ENCODE data around the gene HMGB4.

Gene HMGB4

DNA sequence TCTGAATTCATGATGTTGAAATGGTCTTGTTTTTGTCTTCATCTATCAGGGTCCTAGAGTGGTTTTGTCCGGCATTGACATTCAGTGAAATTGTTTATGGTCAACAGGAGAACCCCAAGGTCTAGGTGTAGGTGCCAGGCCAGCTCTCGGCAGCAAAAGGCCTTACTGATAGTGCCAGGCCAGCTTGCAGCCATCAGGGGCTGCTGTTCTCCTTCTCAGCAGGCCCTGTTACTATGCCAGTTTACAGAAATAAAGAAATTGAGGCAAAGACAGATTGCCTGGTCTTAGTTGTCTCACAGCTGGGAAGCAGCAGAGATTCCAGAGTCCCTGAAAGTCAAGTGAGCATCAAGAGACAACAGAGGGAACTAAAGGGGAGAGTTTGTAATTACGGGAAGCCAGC lies 12.0 kb downstream of the HMGB4 start:
- Histone ChIP-seq H3K27ac (replicated peaks) (no peak overlapping the region), H3K4me3 (replicated peaks; ENCODE audit: insufficient read depth, low read length) (no peak overlapping the region), H3K27me3 (ENCODE audit: insufficient read depth, poor library complexity, severe bottlenecking) (no peaks in the 10 kb centered on the region)
- no peak for DNase-seq (ENCODE audit: low read depth in 1 of 2, low spot score in 1 of 2)
- TF ChIP-seq, protein P1, sequence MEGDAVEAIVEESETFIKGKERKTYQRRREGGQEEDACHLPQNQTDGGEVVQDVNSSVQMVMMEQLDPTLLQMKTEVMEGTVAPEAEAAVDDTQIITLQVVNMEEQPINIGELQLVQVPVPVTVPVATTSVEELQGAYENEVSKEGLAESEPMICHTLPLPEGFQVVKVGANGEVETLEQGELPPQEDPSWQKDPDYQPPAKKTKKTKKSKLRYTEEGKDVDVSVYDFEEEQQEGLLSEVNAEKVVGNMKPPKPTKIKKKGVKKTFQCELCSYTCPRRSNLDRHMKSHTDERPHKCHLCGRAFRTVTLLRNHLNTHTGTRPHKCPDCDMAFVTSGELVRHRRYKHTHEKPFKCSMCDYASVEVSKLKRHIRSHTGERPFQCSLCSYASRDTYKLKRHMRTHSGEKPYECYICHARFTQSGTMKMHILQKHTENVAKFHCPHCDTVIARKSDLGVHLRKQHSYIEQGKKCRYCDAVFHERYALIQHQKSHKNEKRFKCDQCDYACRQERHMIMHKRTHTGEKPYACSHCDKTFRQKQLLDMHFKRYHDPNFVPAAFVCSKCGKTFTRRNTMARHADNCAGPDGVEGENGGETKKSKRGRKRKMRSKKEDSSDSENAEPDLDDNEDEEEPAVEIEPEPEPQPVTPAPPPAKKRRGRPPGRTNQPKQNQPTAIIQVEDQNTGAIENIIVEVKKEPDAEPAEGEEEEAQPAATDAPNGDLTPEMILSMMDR (IDR thresholded peaks at IDR 0.05; ENCODE audit: insufficient read depth, low read length): no peak
- TF ChIP-seq, protein P2, sequence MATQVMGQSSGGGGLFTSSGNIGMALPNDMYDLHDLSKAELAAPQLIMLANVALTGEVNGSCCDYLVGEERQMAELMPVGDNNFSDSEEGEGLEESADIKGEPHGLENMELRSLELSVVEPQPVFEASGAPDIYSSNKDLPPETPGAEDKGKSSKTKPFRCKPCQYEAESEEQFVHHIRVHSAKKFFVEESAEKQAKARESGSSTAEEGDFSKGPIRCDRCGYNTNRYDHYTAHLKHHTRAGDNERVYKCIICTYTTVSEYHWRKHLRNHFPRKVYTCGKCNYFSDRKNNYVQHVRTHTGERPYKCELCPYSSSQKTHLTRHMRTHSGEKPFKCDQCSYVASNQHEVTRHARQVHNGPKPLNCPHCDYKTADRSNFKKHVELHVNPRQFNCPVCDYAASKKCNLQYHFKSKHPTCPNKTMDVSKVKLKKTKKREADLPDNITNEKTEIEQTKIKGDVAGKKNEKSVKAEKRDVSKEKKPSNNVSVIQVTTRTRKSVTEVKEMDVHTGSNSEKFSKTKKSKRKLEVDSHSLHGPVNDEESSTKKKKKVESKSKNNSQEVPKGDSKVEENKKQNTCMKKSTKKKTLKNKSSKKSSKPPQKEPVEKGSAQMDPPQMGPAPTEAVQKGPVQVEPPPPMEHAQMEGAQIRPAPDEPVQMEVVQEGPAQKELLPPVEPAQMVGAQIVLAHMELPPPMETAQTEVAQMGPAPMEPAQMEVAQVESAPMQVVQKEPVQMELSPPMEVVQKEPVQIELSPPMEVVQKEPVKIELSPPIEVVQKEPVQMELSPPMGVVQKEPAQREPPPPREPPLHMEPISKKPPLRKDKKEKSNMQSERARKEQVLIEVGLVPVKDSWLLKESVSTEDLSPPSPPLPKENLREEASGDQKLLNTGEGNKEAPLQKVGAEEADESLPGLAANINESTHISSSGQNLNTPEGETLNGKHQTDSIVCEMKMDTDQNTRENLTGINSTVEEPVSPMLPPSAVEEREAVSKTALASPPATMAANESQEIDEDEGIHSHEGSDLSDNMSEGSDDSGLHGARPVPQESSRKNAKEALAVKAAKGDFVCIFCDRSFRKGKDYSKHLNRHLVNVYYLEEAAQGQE (IDR thresholded peaks at IDR 0.05; ENCODE audit: insufficient replicate concordance, low read depth): no peak
- TF ChIP-seq SPI1 (IDR thresholded peaks at IDR 0.05; ENCODE audit: borderline replicate concordance, low read depth) (no peak), POLR2AphosphoS5 (IDR thresholded peaks at IDR 0.05; ENCODE audit: low read depth) (no peak), GABPA (IDR thresholded peaks at IDR 0.05; ENCODE audit: low read depth) (no peak)

DNA sequence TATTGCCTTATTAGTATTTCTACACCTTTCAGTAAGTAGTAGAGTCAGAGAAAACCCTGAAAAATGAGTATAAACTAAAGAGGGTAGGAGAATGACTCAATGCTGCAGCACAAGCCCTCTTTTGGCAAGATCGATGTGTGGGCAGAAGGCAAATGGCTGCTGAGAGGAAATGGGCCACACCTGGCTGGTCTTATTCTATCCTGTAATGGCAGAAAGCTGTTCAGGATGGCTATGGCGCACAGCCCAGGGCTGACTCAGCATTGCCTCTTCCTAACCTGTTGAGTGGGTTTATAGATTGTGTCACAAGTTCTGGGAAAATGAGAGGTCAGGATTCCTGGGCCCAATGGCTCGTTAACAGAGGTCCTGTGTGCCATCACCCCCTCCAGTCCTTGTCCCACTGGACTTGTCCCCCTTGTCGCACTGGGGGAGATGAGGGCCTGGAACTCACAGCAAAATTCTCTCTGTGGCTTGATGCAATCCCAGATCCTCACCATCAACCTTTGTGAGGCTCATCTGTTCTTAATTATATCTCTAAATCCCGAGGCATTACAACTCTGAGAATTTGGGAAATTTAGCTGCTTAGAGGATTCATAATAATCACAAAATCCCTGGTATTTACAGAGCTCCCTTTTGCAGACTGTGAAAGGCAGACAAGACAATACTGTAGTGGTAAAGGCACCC lies 13.2 kb downstream of the HMGB4 start:
- Histone ChIP-seq H3K27ac (replicated peaks) (no peak overlapping the region), H3K4me3 (replicated peaks; ENCODE audit: insufficient read depth, low read length) (no peak overlapping the region), H3K27me3 (ENCODE audit: insufficient read depth, poor library complexity, severe bottlenecking) (no peaks in the 10 kb centered on the region)
- TF ChIP-seq, protein P1 (IDR thresholded peaks at IDR 0.05; ENCODE audit: insufficient read depth, low read length): no peak
- TF ChIP-seq GABPA (IDR thresholded peaks at IDR 0.05; ENCODE audit: low read depth) (no peak), SPI1 (IDR thresholded peaks at IDR 0.05; ENCODE audit: borderline replicate concordance, low read depth) (no peak), POLR2AphosphoS5 (IDR thresholded peaks at IDR 0.05; ENCODE audit: low read depth) (no peak)
- TF ChIP-seq, protein P2 (IDR thresholded peaks at IDR 0.05; ENCODE audit: insufficient replicate concordance, low read depth): no peak
- no peak for DNase-seq (ENCODE audit: low read depth in 1 of 2, low spot score in 1 of 2)

DNA sequence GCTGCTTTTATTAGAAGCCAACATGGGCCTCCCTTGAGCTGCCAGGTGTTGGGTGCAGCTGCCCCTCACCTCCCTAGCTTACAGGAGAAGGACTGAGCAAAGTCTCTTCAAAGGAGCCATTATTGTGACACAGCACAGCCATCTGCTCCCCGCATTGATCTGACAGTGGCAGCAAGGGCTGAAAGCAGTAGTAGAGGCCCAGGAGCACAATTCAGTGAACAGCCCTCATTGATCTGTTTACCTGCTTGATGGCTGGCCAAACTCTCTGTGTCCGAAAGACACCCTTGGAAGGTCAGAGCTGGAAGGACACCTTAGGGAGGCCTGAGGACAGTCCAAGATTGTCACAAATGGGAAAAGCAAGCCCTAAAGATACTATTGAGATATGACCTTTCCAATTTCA lies 14.5 kb downstream of the HMGB4 start:
- TF ChIP-seq, protein P1 (IDR thresholded peaks at IDR 0.05; ENCODE audit: insufficient read depth, low read length): no peak
- TF ChIP-seq, protein P2 (IDR thresholded peaks at IDR 0.05; ENCODE audit: insufficient replicate concordance, low read depth): no peak
- TF ChIP-seq SPI1 (IDR thresholded peaks at IDR 0.05; ENCODE audit: borderline replicate concordance, low read depth) (no peak), GABPA (IDR thresholded peaks at IDR 0.05; ENCODE audit: low read depth) (no peak), POLR2AphosphoS5 (IDR thresholded peaks at IDR 0.05; ENCODE audit: low read depth) (no peak)
- Histone ChIP-seq H3K27me3 (ENCODE audit: insufficient read depth, poor library complexity, severe bottlenecking) (no peaks in the 10 kb centered on the region), H3K4me3 (replicated peaks; ENCODE audit: insufficient read depth, low read length) (no peak overlapping the region), H3K27ac (replicated peaks) (no peak overlapping the region)
- DNase-seq (ENCODE audit: low read depth in 1 of 2, low spot score in 1 of 2): no peak
